ENCODE results near the gene TSPAN19. TPM values are rescaled to one million over a fixed set of nuclear protein-coding genes. Genes with fewer than 3 reads are reported as not detected.
"Not testable (repeated sequence)": the region's sequence is repeated elsewhere in the genome, so short reads cannot be mapped to it uniquely, and the experiment has no call there.

The TSPAN19 gene
- total RNA-seq, 2 donors from 2014 or later, result not detected

- DNase-seq (ENCODE audit: low spot score); intact Hi-C loops (cut with DNase I): not testable (repeated sequence)
Measured at GRCh38 chr12:85005047-85005446, 31.0 kb downstream of the TSPAN19 start.

GRCh38 chr12:85004204-85004603 lies 31.9 kb downstream of the TSPAN19 start:
- DNase-seq (ENCODE audit: low spot score), result no peak
- intact Hi-C loops (cut with DNase I), result no loop called here

- intact Hi-C loops (cut with DNase I), result no loop called here
- DNase-seq (ENCODE audit: low spot score), result no peak
Measured at GRCh38 chr12:85002778-85003296, 33.2 kb downstream of the TSPAN19 start.

GRCh38 chr12:85000729-85001128 lies 35.3 kb downstream of the TSPAN19 start:
- intact Hi-C loops (cut with DNase I), result no loop called here

GRCh38 chr12:84998341-84998740 lies 37.7 kb downstream of the TSPAN19 start:
- intact Hi-C loops (cut with DNase I), result no loop called here
- DNase-seq (ENCODE audit: low spot score), result no peak

More at GRCh38 chr12:85000729-85001128, 35.3 kb downstream of the TSPAN19 start:
- no peak for DNase-seq (ENCODE audit: low spot score)

GRCh38 chr12:84996759-84997158 lies 39.3 kb downstream of the TSPAN19 start:
- no peak for DNase-seq (ENCODE audit: low spot score)
- intact Hi-C loops (cut with DNase I), result no loop called here

GRCh38 chr12:84995641-84996040 lies 40.4 kb downstream of the TSPAN19 start:
- intact Hi-C loops (cut with DNase I), result no loop called here
- DNase-seq (ENCODE audit: low spot score), result no peak

GRCh38 chr12:84994426-84994825 lies 41.7 kb downstream of the TSPAN19 start:
- DNase-seq (ENCODE audit: low spot score), result no peak
- intact Hi-C loops (cut with DNase I), result no loop called here

GRCh38 chr12:84986586-84986985 lies 49.5 kb downstream of the TSPAN19 start:
- intact Hi-C loops (cut with DNase I), result no loop called here
- no peak for DNase-seq (ENCODE audit: low spot score)

GRCh38 chr12:84986117-84986516 lies 50.0 kb downstream of the TSPAN19 start:
- intact Hi-C loops (cut with DNase I), result no loop called here

GRCh38 chr12:84983289-84983688 lies 52.8 kb downstream of the TSPAN19 start:
- intact Hi-C loops (cut with DNase I), result no loop called here
- no peak for DNase-seq (ENCODE audit: low spot score)

More at GRCh38 chr12:84986117-84986516, 50.0 kb downstream of the TSPAN19 start:
- DNase-seq (ENCODE audit: low spot score), result no peak

- intact Hi-C loops (cut with DNase I), result no loop called here
- DNase-seq (ENCODE audit: low spot score), result no peak
Measured at GRCh38 chr12:84982888-84983287, 53.2 kb downstream of the TSPAN19 start.

- intact Hi-C loops (cut with DNase I), result no loop called here
- DNase-seq (ENCODE audit: low spot score), result no peak
Measured at GRCh38 chr12:84978921-84979320, 57.2 kb downstream of the TSPAN19 start.

GRCh38 chr12:84976133-84976532 lies 59.9 kb downstream of the TSPAN19 start:
- DNase-seq (ENCODE audit: low spot score), result peak; percentile 70
- intact Hi-C loops (cut with DNase I), result no loop called here

GRCh38 chr12:84974155-84974815 lies 61.8 kb downstream of the TSPAN19 start:
- intact Hi-C loops (cut with DNase I), result no loop called here
- no peak for DNase-seq (ENCODE audit: low spot score)

- intact Hi-C loops (cut with DNase I), result no loop called here
- no peak for DNase-seq (ENCODE audit: low spot score)
Measured at GRCh38 chr12:84973026-84973425, 63.1 kb downstream of the TSPAN19 start.

- intact Hi-C loops (cut with DNase I), result no loop called here
- DNase-seq (ENCODE audit: low spot score), result no peak
Measured at GRCh38 chr12:84969226-84969625, 66.9 kb downstream of the TSPAN19 start.

Data from posterior vena cava (tissue), 2 donors.